NCI-H2171 (cell line): ENCODE measurements around the gene RFX1.

ENCODE experiments used
- DNase-seq: peaks from one replicate; lab custom pipeline; 2025; lab: John Stamatoyannopoulos, UW

The RFX1 gene

GRCh38 chr19:13996928-13997630, 9.0 kb downstream of the RFX1 start:
- DNase-seq: no peak

GRCh38 chr19:13995878-13996765, 10.0 kb downstream of the RFX1 start:
- DNase-seq: no peak

DNA sequence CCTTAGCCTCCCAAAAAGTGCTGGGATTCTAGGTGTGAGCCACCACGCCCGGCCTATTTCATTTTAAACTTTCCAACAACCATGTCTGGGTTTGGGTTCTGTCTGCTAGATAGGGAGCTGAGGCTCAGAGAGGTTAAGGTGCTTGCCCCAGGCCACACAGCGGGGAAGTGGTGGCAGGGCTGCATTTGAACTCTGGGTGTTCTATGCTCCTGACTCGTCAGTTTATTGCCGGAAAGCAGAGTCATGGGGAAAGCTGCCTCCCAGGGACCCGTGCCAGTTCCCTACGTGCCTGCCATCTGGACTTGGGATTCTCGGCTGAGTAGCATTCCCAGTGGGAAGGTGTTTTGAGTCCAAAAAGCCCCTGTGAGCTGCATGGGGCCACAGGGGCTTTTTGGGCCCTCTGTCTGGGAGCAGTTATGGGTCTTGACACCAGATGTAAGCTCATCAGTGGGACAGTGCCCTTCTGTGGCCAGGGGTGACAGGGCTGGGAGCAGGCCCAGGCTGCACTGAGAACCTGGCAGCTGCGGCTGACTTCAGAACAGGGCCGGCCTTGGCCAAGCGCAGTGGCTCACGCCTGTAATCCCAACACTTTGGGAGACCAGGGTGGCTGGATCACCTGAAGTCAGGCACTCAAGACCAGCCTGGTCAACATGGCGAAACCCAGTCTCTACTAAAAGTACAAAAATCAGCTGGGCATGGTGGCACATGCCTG, 10.9 kb downstream of the RFX1 start:
- DNase-seq: peak; percentile 52

DNA sequence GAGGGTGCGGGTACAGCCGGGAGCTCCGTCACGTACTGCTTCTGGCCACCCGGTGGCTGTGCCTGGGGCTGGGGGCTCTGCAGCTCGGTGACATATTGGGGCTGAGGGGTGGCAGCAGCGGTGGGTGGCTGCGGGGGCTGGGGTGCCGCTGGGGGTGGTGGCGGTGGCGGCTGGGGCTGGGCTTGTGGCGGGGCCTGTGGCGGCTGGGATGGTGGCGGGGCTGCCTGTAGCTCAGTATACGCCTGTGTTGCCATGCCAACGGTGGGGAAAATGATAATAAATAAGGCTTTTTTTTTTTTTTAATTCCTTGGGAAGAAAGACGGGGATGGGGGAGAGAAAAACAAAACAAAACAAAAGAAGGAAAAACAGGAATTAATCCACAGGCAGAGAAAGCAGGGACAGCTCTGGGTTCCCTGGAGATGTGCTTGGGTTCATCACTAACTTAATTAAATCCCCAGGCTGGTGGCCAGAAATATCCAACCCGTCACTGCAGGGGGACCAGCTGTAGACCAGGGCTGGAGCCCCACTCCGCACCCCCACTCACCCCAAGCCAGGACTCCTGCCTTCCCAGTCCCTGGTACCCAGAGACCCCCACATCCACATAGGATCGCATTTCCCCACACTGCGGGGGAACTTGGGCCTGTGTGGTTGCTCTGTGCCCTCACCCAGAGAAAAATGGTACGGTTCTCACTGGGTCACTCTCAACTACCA, 12.4 kb downstream of the RFX1 start:
- DNase-seq: no peak

- no peak for DNase-seq
Measured at GRCh38 chr19:13992025-13992424, 14.1 kb downstream of the RFX1 start.

GRCh38 chr19:13990085-13990484, 16.0 kb downstream of the RFX1 start:
- DNase-seq: no peak

DNA sequence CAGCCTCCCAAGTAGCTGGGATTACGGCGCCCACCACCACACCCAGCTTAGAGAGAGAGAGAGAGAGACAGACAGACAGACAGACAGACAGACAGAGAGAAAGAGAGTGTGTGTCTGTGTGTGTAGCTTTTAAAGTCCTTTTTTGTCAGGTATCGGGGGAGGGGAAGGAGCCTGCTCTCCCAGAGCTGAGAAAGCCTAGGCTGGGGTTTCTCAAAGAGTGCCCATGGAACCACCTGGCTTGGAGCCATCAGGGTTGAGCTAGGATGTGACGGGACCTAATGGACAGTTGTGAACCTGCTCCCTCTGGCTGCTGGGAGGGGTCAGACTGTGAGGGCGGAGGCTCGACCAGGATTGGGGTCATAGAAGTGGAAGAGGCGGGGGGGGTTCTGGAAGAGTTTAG, 16.6 kb downstream of the RFX1 start:
- no peak for DNase-seq

GRCh38 chr19:13987101-13987890, 18.8 kb downstream of the RFX1 start:
- DNase-seq: no peak

- DNase-seq: peak; percentile 81
Measured at GRCh38 chr19:13986348-13986904, 19.7 kb downstream of the RFX1 start.

DNA sequence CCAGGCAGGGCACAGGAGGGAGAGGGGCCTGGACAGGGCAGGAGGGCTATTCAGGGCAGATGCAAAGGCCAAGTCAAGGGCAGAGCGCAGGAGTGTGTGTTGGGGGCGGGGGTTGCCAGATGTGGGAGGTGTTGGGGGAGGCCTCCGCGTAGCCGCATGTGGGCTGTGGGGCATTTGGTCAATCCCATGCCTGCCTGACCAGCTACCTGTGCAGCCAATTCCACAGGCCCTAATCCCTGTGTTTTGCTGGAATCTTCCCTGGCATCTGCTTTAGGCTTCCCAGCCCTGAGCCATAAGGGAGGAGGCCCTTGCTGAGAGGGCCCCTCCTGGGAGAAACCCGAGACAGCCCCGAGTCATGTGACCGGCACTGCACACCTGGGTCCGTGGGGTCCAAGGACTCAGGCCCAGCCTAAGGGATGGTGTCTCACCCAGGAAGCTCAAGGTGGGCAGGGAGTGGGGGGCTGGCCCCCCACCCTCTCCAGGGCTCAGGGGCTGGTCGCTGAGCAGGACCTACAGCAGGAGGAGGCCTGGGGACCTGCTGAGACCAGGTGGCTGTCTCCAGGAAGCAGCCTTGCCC, 20.3 kb downstream of the RFX1 start:
- peak; percentile 87 for DNase-seq

- no peak for DNase-seq
Measured at GRCh38 chr19:13984875-13985741, 21.0 kb downstream of the RFX1 start.

DNA sequence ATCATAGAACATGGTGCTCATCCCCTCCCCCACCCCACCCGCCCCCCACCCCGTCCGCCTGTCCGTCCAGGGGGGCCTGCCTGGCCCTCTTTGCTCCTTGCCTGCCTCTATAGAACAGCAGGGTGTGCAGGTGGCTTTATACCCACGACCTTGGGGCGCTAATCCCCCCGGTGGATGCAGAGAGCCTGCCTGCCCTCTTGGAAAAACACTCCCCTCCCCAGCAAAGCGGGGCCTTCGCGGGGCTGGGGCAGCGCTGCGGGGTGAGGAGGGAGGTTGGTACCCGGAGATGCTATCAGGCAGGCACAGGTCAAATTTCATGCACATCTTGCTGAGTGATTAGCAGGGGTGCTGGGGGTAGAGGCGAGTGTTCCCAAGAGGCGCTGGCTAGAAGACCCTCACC, 21.9 kb downstream of the RFX1 start:
- DNase-seq: peak; percentile 28

GRCh38 chr19:13983213-13983889, 22.8 kb downstream of the RFX1 start:
- peak; percentile 90 for DNase-seq

DNA sequence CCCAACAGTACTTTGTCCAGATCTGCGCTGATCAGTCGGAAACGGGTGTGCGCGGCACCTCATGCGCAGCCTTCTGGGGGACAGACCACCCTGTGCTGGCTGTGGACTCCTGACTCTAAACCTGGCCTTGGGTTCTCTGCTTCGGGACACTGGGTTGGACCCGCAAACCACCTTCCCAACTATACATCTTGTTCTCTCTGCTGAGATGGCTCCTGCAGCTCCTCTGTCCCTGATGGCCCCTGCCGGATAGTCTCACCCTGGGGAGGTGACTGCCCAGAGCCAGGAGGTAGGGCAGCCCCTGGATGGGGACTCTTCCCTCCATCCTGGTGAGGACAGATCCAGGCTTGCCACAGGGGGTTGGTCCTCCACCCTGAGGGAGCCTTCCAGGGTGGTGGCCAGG, 23.3 kb downstream of the RFX1 start:
- no peak for DNase-seq

- peak; percentile 84 for DNase-seq
Measured at GRCh38 chr19:13981988-13982501, 24.1 kb downstream of the RFX1 start.

DNA sequence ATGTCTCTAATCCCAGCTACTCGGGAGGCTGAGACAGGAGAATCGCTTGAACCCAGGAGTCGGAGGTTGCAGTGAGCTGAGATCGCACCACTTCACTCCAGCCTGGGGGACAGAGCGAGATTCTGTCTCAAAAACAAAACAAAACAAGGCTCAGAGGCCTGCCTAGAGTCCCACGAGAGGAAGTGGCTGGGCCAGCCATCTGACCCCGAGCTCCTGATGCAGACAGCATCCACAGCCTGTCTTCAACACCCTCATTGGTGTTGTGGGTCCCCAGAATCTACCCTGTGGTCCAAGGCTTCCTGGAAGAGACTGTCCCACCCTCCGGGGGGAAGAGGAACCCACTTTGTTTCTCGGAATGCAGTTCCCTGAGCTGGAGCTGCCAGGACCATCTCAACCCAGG, 24.7 kb downstream of the RFX1 start:
- DNase-seq: no peak

DNA sequence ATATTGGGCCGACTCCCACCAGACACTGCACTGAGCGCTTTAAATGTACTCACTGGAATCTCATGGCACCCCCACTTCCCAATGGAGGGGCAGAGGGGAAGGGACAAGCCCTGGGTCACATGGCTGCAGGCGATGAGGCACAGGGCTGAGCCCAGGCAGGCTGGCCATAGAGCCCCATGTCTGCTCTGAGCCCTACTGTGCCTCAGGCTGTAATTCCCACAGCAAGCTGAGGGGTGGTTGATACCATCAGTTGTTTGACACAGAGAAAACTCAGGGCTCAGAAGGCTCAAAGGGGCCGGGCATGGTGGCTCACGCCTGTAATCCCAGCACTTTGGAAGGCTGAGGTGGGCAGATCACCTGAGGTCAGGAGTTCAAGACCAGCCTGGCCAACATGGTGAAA, 25.1 kb downstream of the RFX1 start:
- no peak for DNase-seq

GRCh38 chr19:13980340-13980739, 25.8 kb downstream of the RFX1 start:
- no peak for DNase-seq

DNA sequence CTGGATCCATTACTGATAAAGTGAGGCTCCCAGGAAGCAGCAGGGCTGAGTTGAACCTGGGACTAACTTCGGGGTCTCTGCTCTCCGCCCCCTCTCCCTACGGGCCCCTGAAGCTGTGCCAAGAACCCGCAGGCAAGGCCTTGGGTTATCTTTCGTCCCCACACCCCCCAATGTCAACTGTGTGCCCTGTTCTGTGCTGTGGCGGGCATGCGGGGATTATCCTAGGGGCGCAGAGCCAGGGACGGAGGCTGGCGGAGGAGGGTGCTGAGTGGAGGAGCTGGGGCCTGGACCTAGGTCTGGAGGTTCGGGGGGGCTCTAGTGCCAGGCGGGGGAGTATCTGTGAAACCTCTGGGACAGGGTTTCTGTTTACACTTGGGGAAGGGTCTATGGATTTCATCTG, 26.4 kb downstream of the RFX1 start:
- no peak for DNase-seq
